NCI-H748 treated with DMSO at 0.1 percent for 48 hours (cell line): ENCODE data around the gene RAB3D.
"Not testable (repeated sequence)": the region's sequence is repeated elsewhere in the genome, so short reads cannot be mapped to it uniquely, and the experiment has no call there.

Experiments
- DNase-seq: peaks from one replicate; lab custom pipeline; 2025; lab: John Stamatoyannopoulos, UW

The RAB3D gene

GRCh38 chr19:11365557-11366117 lies 26.2 kb upstream of the RAB3D start:
- no peak for DNase-seq

GRCh38 chr19:11364935-11365334 lies 25.5 kb upstream of the RAB3D start:
- no peak for DNase-seq

- no peak for DNase-seq
These were observed 24.9 kb upstream of the RAB3D start for GRCh38 chr19:11364296-11364904.

GRCh38 chr19:11363881-11364280 lies 24.4 kb upstream of the RAB3D start:
- no peak for DNase-seq

GRCh38 chr19:11361771-11362731 lies 22.6 kb upstream of the RAB3D start:
- no peak for DNase-seq

GRCh38 chr19:11361037-11361770 lies 21.7 kb upstream of the RAB3D start:
- DNase-seq: no peak

GRCh38 chr19:11359421-11359820 lies 20.0 kb upstream of the RAB3D start:
- DNase-seq: no peak

GRCh38 chr19:11356676-11357550 lies 17.5 kb upstream of the RAB3D start:
- DNase-seq: no peak

GRCh38 chr19:11356074-11356397 lies 16.6 kb upstream of the RAB3D start:
- no peak for DNase-seq

GRCh38 chr19:11355160-11356073 lies 16.0 kb upstream of the RAB3D start, which contains the start of gene PLPPR2:
TSS of gene PLPPR2 (plus strand) at chr19:11355432. CDS start at chr19:11357674, 2,242 bp downstream.
- peak; percentile 57 for DNase-seq

- not testable (repeated sequence) for DNase-seq
These were observed 14.6 kb upstream of the RAB3D start for GRCh38 chr19:11354102-11354501.

- no peak for DNase-seq
These were observed 9.7 kb upstream of the RAB3D start for GRCh38 chr19:11349171-11349570.

GRCh38 chr19:11347546-11348039 lies 8.1 kb upstream of the RAB3D start:
- DNase-seq: no peak

- DNase-seq: peak; percentile 85
These were observed 6.9 kb upstream of the RAB3D start, which contains the start of the genes CCDC159 and TMEM205 for GRCh38 chr19:11346104-11346940. TSS of gene CCDC159 (plus strand) at chr19:11346519. CDS start at chr19:11346607, 88 bp downstream. TSS of gene TMEM205 (minus strand) at chr19:11346268. CDS start at chr19:11345619, 649 bp downstream.

GRCh38 chr19:11345122-11345803 lies 5.8 kb upstream of the RAB3D start:
- DNase-seq: no peak

- DNase-seq: no peak
These were observed 3.0 kb upstream of the RAB3D start for GRCh38 chr19:11342429-11342828.

- DNase-seq: not testable (repeated sequence)
These were observed 626 bp upstream of the RAB3D start for GRCh38 chr19:11340099-11340467.

GRCh38 chr19:11338569-11339253 lies 746 bp downstream of the RAB3D start:
- DNase-seq: no peak
